Gastrocnemius medialis (tissue), 4 donors: ENCODE data around the gene ARRDC2. TPM values are rescaled to one million over a fixed set of nuclear protein-coding genes. Genes with fewer than 3 reads are reported as not detected.

Experiments
- ATAC-seq, 2 donors: fragments of 150-250 bp; one replicate each; pipeline ENCODE4 v1.9.1; 2016
- DNase-seq, 2 donors: peaks; one replicate each; pipeline ENCODE4 v3.0.0-alpha.2; 2019
- H3K27ac ChIP-seq, 4 donors: fragments of 200-600 bp; sonication (generic); 1 replicate in 1 of 4; 2 replicates in 3 of 4; pipeline ENCODE4 v1.5.1; 2016 to 2018; ENCODE audit warnings: mild to moderate bottlenecking in 2 of 4, moderate library complexity in 1 of 4
- H3K27me3 ChIP-seq, 3 donors: fragments of 200-600 bp; sonication (generic) in 2 of 3; 1 replicate in 1 of 3; 2 replicates in 2 of 3; pipeline versions ENCODE4 v1.5.1 to v1.6.0; 2016 to 2019; ENCODE audit warnings: mild to moderate bottlenecking in 1 of 3, moderate library complexity in 1 of 3
- H3K36me3 ChIP-seq, 2 donors: fragments of 200-600 bp; sonication (generic) in 1 of 2; one replicate each; pipeline ENCODE4 v1.5.1; 2017 to 2018
- H3K4me1 ChIP-seq, 2 donors: fragments of 200-600 bp; sonication (generic) in 1 of 2; one replicate each; pipeline ENCODE4 v1.5.1; 2016 to 2017; ENCODE audit warnings: mild to moderate bottlenecking in 2 of 2
- H3K4me3 ChIP-seq, 4 donors: fragments of 200-600 bp; sonication (generic) in 3 of 4; 1 replicate in 1 of 4; 2 replicates in 3 of 4; pipeline ENCODE4 v1.5.1; 2016 to 2019; ENCODE audit warnings: mild to moderate bottlenecking in 2 of 4
- H3K9me3 ChIP-seq, 3 donors: fragments of 200-600 bp; sonication (generic) in 2 of 3; 1 replicate in 1 of 3; 2 replicates in 2 of 3; pipeline ENCODE4 v1.5.1; 2016 to 2019
- POLR2A ChIP-seq, 2 donors: fragments of 450-650 bp; IDR thresholded peaks; one replicate each; pipeline ENCODE4 v1.6.1; 2017; ENCODE audit warnings: antibody characterized with exemption in 2 of 2, mild to moderate bottlenecking in 2 of 2, moderate library complexity in 2 of 2
- in situ Hi-C, 4 donors: fragments of 200-750 bp; cut with MboI; loops; one replicate each; pipeline versions ENCODE4 v1.15.0 to v1.8.0; 2017; ENCODE audit warnings: low sequenced_read_pairs in 4 of 4
- intact Hi-C: fragments of 100-400 bp; cut with DNase I; formaldehyde crosslinking; loops from one replicate; pipeline ENCODE4 v1.15.1; 2023; ENCODE audit warnings: low total_unique reads
- total RNA-seq, 4 donors: library from RNA; depleted of rRNA; stranded (reverse); fragments of >200 nt; gene quantifications; one replicate each; pipeline versions ENCODE4 v1.1.0 to v1.2.3, GENCODE V29; 2016
- TF ChIP-seq, protein P1 (sequence below), 5 experiments: fragments of 450-650 bp in 3 of 5; fragments of 200-600 bp in 2 of 5; sonication (generic) in 2 of 5; IDR thresholded peaks in 4 of 5; conservative IDR thresholded peaks in 1 of 5; 1 replicate in 4 of 5; 2 replicates in 1 of 5; pipeline ENCODE4 v1.5.1; 2016 to 2019; ENCODE audit warnings: antibody characterized with exemption in 5 of 5, mild to moderate bottlenecking in 3 of 5, moderate library complexity in 3 of 5

ARRDC2 gene
- total RNA-seq, 4 donors from 2014 or later: 476 to 810 (median 543) TPM

DNA sequence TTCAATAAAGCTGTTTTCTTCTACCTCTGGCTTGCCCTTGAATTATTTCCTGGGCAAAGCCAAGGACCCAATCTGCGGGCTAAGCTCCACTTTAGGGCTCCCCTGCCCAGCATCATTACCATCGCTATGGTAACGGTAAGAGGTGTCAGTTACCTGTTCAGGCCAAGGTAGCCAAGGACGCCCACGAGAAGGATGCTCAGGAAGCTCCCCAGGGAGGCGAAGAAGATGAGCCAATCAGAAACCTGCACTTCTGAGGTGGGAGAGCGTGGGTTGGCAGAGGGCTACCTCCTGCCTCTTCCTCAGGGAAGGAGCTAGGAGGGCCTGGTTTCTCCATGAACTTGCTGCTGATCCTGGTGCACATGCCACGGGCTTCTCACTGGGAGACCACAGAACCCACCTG, 54.1 kb downstream of the ARRDC2 start:
- H3K27me3 ChIP-seq: no peaks in the 10 kb centered on the region
- no peak overlapping the region for H3K27ac ChIP-seq
- TF ChIP-seq, protein P1, sequence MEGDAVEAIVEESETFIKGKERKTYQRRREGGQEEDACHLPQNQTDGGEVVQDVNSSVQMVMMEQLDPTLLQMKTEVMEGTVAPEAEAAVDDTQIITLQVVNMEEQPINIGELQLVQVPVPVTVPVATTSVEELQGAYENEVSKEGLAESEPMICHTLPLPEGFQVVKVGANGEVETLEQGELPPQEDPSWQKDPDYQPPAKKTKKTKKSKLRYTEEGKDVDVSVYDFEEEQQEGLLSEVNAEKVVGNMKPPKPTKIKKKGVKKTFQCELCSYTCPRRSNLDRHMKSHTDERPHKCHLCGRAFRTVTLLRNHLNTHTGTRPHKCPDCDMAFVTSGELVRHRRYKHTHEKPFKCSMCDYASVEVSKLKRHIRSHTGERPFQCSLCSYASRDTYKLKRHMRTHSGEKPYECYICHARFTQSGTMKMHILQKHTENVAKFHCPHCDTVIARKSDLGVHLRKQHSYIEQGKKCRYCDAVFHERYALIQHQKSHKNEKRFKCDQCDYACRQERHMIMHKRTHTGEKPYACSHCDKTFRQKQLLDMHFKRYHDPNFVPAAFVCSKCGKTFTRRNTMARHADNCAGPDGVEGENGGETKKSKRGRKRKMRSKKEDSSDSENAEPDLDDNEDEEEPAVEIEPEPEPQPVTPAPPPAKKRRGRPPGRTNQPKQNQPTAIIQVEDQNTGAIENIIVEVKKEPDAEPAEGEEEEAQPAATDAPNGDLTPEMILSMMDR (IDR thresholded peaks at IDR 0.05 in 4 of 5, conservative IDR thresholded peaks at IDR 0.05 in 1 of 5): no peak
- no peak for TF ChIP-seq POLR2A (IDR thresholded peaks at IDR 0.05)
- H3K4me1 ChIP-seq: peaks cover 14% of the 10 kb centered on the region in 2 donors
- H3K4me3 ChIP-seq: no peak overlapping the region
- H3K36me3 ChIP-seq: no peaks in the 10 kb centered on the region
- intact Hi-C loops: no loop called here
- in situ Hi-C loops: loop anchor here in 2 of 4 donors (25.0 kb wide), 1 partner anchor 125 kb away; the partner anchor contains the start of gene CCDC124 (in 2 of the 2)
- ATAC-seq (no peak), DNase-seq (no peak)
- H3K9me3 ChIP-seq: no peaks in the 10 kb centered on the region

- no peak for DNase-seq
- Histone ChIP-seq H3K4me3 (no peak overlapping the region), H3K36me3 (no peaks in the 10 kb centered on the region), H3K9me3 (no peaks in the 10 kb centered on the region), H3K27me3 (no peaks in the 10 kb centered on the region), H3K27ac (no peak overlapping the region), H3K4me1 (peaks cover 1% of the 10 kb centered on the region in 2 donors)
- intact Hi-C loops: no loop called here
- TF ChIP-seq, protein P1 (IDR thresholded peaks at IDR 0.05 in 4 of 5, conservative IDR thresholded peaks at IDR 0.05 in 1 of 5): no peak
- no peak for TF ChIP-seq POLR2A (IDR thresholded peaks at IDR 0.05)
- no peak for ATAC-seq
- in situ Hi-C loops: loop anchor here in 2 of 4 donors (25.0 kb wide), 1 partner anchor 126 kb away; the partner anchor contains the start of gene CCDC124 (in 2 of the 2)
Observed at GRCh38 chr19:18063463-18063862, 55.5 kb downstream of the ARRDC2 start.

Other genes with a start within 250 kb of the ARRDC2 start
- gene B3GNT3, start 213.0 kb upstream of the ARRDC2 start, total RNA-seq: under 1 TPM in 2 of 4 donors, not detected in 2; 0.13 to 0.39 TPM
- gene INSL3, start 186.7 kb upstream of the ARRDC2 start, total RNA-seq: not detected
- gene JAK3, start 160.2 kb upstream of the ARRDC2 start, total RNA-seq: 1 to 10 TPM in 2 of 4 donors, under 1 TPM in 2; 0.55 to 1.6 (median 1.2) TPM
- gene RPL18A, start 148.3 kb upstream of the ARRDC2 start, total RNA-seq: 1,000 to 10,000 TPM; 1,094 to 1,320 (median 1,226) TPM
- gene SLC5A5, start 136.2 kb upstream of the ARRDC2 start, total RNA-seq: not detected
- 100 to 1,000 TPM in 1 of 4 donors, 10 to 100 TPM in 3; 73.1 to 110 (median 81.5) TPM for gene CCDC124, start 75.2 kb upstream of the ARRDC2 start, total RNA-seq
- gene KCNN1, start 41.1 kb upstream of the ARRDC2 start, total RNA-seq: not detected
- gene IL12RB1, start 78.8 kb downstream of the ARRDC2 start, total RNA-seq: under 1 TPM in 2 of 4 donors, not detected in 2; 0.16 to 0.20 TPM
- 1 to 10 TPM in 3 of 4 donors, under 1 TPM in 1; 0.66 to 2.8 (median 1.6) TPM for gene MAST3, start 89.6 kb downstream of the ARRDC2 start, total RNA-seq
- 10 to 100 TPM in 1 of 4 donors, 1 to 10 TPM in 3; 5.6 to 11.9 (median 6.0) TPM for gene PIK3R2, start 145.0 kb downstream of the ARRDC2 start, total RNA-seq
- gene IFI30, start 165.6 kb downstream of the ARRDC2 start, total RNA-seq: 10 to 100 TPM in 2 of 4 donors, 1 to 10 TPM in 2; 3.5 to 20.4 (median 14.0) TPM
- gene MPV17L2, start 185.0 kb downstream of the ARRDC2 start, total RNA-seq: 10 to 100 TPM; 18.1 to 38.9 (median 33.0) TPM
- 1 to 10 TPM in 1 of 4 donors, under 1 TPM in 1, not detected in 2; 0.51 to 2.3 TPM for gene RAB3A, start 195.9 kb downstream of the ARRDC2 start, total RNA-seq
- 1 to 10 TPM in 1 of 4 donors, under 1 TPM in 2, not detected in 1; 0.65 to 2.6 (median 0.76) TPM for gene PDE4C, start 218.3 kb downstream of the ARRDC2 start, total RNA-seq